Kidney glomerular epithelial cell (primary cell): Measurements from ENCODE around the gene LDHAL6B.

Experiments
- DNase-seq: peaks from one replicate; lab custom pipeline; 2025; lab: John Stamatoyannopoulos, UW

LDHAL6B gene

GRCh38 chr15:59251001-59251845 lies 44.6 kb downstream of the LDHAL6B start:
- DNase-seq: no peak

GRCh38 chr15:59252137-59252536 lies 45.5 kb downstream of the LDHAL6B start:
- DNase-seq: no peak

DNA sequence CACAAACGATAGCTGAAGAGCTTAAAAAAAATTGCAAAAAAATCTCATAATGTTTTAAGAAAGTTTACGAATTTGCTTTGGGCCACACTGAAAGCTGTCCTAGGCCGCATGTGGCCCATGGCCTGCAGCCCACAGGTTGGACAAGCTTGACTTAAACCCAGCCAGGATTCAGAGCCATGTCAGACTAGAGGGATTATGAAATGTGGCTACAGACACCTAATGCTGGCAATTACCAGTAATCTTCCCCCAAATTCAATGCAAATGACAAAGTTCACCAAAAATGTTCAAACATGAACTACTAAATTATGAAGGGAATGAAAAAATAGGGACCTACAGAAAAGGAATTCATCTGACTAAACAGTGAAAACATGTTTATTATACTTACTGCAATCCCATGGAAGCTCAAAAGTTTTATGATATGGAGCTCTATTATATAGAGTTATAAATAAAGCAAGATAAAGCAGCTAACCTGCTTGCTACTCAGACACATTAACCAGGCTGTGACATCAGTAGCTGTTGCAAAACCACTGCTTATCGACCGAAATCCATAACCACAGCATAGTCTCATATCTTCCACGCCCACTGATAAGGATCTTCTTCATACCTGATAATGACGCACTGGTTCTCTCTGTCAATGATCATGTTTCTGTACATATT lies 49.2 kb downstream of the LDHAL6B start:
- DNase-seq: no peak

- DNase-seq: no peak
Observed at GRCh38 chr15:59256482-59256881, 49.8 kb downstream of the LDHAL6B start.

DNA sequence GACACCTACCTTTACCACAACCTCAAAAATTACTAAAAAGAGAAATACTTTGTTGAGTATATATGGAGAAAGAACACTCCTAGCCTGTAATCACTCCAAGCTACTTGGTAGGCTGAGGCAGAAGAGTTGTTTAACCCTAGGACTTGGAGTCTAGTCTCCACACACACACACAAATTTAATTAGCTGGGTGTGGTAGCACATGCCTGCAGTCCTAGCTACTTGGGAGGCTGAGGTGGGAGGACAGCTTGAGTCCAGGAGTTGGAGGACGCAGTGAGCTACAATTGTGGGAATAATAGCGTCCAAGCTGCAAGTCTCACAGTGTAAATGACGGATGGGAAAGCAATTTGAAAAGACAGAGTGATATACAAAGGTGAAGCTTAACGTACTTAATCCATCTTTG lies 50.5 kb downstream of the LDHAL6B start:
- no peak for DNase-seq
